ENCODE results near the gene PRXL2A.
A peak's percentile ranks its signal among the peaks of the same experiment; 100 is the strongest.
"Not testable (repeated sequence)": the region's sequence is repeated elsewhere in the genome, so short reads cannot be mapped to it uniquely, and the experiment has no call there.

Gene PRXL2A

DNA sequence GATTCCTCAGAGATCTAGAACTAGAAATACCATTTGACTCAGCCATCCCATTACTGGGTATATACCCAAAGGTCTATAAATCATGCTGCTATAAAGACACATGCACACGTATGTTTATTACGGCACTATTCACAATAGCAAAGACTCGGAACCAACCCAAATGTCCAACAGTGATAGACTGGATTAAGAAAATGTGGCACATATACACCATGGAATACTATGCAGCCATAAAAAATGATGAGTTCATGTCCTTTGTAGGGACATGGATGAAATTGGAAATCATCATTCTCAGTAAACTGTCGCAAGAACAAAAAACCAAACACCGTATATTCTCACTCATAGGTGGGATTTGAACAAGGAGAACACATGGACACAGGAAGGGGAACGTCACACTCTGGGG, 72.0 kb downstream of the PRXL2A start:
- DNase-seq = not testable (repeated sequence)

- DNase-seq = no peak
These were observed 72.5 kb downstream of the PRXL2A start for GRCh38 chr10:80480852-80481251.

DNA sequence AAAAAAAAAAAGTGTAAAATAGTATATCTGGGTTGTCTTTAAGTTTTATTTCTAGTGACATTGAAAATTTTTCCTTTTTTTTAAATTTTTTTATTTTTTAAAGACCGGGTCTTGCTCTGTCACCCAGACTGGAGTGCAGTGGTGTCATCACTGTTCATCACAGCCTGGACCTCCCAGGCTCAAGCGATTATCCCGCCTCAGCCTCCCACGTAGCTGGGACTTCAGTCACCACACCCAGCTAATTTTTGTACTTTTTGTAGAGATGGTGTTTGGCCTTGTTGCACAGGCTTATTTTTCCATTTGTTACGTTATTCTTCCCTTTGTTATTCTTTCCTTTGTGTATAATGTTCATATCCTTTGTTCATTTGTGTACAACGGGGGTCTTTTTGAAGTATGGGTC, 75.9 kb downstream of the PRXL2A start:
- DNase-seq = no peak

DNA sequence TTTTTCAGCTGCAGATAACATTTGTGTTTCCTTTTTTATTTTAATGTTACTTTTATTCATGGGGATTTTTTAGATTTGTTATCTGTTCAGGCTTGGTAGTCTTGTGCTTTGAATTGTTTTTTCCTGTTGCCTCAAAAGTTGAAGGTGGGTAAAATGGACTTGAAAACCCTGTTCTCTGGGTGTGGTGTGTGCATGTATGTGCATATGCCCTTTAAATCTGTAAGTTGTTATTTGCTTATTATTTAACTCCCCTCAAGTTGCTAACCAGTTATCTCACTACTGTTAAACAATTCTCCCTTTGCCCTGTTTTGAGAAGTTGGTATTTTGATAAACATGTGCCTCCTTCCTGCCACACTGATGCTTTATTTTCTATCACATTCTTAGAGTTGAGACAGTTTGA, 76.3 kb downstream of the PRXL2A start:
- peak; percentile 67 for DNase-seq

GRCh38 chr10:80485076-80485945, 77.0 kb downstream of the PRXL2A start:
- no peak for DNase-seq

- no peak for DNase-seq
These were observed 77.8 kb downstream of the PRXL2A start for GRCh38 chr10:80485946-80486764.
